DMS53 (cell line): ENCODE results near the gene ANXA5.

Experiments used
- DNase-seq: peaks from one replicate; lab custom pipeline; 2025; lab: John Stamatoyannopoulos, UW

The ANXA5 gene

DNA sequence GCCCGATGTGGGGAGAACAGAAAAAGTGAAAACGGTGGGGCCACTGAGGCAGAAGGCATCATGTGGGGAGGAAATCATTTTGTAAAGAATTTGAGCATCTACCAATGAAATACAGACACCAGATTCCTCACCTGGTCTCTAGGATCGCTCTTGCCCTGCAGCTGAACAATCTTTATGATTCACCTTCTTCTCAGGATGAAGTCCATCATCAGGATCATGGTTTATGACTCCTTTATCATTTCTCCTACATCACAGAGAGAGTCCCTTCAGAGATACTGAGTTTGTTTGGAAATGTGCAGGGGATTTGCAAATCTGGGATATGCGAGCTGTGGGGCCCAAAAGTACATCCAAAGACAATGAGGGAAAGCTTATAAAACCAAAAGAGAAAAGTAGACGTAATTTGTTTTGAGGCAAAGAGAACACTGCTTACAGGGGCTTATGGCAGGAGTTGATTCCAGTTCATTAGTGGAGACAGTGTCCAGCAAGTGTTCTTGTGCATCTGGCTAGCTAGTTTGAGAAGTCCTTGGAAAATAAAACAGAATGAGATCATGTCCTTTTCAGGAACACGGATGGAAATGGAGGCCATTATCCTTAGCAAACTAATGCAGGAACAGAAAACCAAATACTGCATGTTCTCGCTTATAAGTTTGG is 15.3 kb upstream of the ANXA5 start:
- DNase-seq: no peak

GRCh38 chr4:121711263-121712000 is 14.7 kb upstream of the ANXA5 start:
- peak; percentile 64 for DNase-seq

DNA sequence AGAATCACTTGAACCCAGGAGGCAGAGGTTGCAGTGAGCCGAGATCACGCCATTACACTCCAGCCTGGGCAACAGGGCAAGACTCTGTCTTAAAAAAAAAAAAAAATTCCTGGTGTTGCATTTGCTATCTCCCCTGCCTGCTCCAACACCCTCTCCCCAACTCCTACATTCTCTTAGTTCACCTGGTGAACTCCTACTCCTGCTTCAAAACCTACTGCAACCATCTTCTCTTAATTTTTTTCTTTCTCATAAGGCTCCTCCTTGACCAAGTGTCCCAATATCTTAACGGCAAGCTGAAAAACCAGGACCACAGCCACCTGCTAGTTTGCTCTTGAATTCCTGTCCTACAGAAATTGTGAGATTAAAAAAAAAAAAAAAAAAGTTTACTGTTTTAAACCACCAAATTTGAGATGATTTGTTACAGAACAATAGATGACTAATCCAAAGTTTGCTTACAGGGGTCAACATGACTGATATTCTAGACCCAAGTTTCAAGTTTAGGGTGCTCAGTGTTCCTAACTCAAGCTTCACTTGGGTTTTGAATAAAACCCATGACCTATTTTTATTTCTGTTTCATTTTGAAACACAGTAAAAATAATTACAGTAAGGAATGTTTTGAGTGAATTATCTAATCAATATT is 13.1 kb upstream of the ANXA5 start:
- no peak for DNase-seq

DNA sequence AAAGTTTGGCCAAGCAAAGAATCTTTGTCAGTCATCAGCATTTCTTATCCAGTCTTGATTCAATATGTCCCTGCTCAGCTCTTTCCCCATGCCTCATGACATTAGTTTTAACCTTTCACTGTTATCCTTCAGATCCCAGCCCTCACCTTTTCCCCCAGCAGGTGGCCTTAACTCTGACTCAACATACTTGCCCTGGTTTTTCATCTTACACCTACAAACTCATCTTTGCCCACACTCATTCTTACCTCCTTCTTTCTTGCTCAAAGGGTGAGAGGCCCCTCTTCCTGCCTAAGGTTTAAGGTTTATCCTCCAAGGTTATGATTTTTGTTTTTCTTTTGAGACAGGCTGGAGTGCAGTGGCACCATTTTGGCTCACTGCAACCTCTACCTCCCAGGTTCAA is 10.6 kb upstream of the ANXA5 start:
- DNase-seq: no peak

DNA sequence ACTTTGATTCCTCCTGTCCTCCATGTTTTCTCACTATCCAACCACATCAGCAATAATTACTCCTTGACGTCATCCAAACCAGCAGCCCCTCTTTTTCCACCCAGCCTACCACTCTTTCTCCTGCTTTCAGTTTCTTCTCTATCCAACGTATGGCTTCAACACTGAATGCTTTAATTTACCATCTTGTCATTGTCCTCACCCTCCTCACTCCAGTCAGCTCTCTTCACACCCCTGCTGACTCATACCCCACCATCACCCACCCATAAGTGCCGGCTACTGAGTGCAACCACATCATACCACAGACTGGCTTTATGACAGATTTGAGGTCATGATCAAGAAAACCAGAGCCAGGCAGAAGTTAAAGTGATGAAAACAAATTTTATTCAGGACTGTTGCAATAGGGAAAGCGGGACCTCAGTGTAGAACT is 9.8 kb upstream of the ANXA5 start:
- no peak for DNase-seq

- DNase-seq: no peak
These were observed 8.7 kb upstream of the ANXA5 start for GRCh38 chr4:121705521-121705920.

DNA sequence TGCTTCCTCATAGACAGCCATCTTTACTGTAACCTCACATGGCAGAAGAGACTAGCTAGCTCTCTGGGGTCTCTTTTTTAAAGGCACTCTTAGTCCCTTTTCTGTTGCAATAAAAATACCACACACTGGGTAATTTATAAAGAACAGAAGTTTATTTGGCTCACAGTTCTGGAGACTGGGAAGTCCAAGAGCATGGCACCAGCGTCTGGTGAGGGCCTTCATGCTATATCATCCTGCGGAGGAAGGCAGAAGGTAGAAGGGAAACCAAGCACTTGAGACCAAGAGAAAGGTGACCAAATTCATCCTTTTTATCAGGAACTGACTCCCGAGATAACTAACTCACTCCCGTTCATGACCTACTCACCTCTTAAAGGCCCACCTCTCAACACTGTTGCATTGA is 5.4 kb upstream of the ANXA5 start:
- DNase-seq: no peak

- no peak for DNase-seq
These were observed 4.5 kb upstream of the ANXA5 start for GRCh38 chr4:121701263-121701662.

DNA sequence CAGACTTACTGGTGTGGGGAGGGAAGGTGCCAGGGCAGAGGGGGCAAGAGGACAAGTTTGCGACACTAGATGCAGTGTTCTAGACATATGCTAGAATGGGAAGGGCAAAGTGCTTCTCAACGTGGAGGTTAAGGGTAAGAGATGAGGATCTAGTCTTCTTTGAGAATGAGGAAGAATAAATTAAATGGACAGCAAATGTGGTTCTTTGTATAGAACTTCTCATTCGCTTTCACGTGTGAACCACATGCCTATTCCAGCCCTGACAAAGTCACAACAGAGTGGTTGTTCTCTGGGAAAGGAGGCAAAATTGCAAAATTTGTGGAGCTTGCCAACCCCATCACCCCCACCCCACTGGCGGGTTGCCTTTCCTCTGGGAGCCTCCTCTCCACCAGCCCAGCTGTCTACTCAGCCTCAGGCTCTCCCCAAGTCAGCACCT is 1.5 kb upstream of the ANXA5 start:
- no peak for DNase-seq

GRCh38 chr4:121697564-121697963 is 784 bp upstream of the ANXA5 start:
- no peak for DNase-seq

GRCh38 chr4:121696170-121696580 is 605 bp downstream of the ANXA5 start:
- peak; percentile 59 for DNase-seq

GRCh38 chr4:121693886-121694285 is 2.9 kb downstream of the ANXA5 start:
- no peak for DNase-seq

DNA sequence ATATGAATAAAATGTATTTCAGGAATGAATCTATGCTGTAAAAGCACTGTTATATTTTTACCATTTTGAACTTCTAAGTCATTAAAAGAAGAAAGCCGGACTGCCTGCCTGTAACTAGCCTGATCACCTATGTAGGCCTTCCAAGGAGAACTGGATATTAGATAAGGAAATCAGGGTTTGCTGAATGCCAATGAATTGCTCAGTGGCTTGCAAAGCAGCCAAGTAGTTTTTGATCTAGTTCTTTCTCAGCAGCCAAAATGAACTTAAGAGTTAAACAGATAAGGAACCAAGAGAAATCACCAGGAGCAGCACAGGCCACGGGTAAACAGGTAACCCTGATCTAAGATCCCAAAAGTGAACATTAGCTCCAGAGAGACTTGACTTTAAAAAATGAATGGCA is 3.3 kb downstream of the ANXA5 start:
- no peak for DNase-seq

DNA sequence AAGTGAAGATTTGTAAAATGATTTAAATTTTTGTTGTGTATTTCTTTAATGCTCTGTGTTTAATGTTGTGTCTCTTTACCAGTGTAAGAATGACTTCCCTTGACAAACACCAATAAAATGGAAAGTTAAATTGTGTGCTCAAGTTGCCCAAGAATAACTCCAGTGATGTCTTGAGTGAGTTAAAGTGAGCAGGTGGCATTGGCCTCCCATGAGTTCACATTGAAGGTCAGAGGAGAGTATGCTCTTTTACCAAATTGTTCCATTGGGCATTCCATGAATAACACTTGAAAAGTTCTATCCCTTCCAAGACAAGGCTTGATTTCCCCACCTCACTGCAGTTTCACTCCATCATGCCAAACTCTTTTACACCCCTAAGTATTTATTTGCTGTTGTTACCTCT is 4.5 kb downstream of the ANXA5 start:
- DNase-seq: no peak

DNA sequence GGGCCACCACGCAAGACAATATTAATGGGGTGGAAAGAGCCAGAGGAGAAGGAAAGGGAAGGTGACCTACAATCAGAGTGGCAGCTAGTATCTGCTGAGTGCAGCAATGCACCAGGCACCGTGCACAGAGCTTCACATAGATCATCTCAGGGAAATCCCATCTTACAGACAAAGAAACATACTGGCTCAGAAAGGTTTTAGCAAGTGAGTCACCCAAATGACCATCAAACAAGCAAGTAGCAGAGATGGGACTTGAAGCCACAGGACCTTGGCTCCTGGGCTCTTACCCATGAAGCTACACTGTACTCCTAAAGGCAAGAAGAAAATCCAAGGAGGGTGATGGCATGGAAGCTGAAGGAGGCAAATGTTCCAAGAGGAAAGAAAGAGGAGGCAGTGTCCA is 6.8 kb downstream of the ANXA5 start:
- no peak for DNase-seq

DNA sequence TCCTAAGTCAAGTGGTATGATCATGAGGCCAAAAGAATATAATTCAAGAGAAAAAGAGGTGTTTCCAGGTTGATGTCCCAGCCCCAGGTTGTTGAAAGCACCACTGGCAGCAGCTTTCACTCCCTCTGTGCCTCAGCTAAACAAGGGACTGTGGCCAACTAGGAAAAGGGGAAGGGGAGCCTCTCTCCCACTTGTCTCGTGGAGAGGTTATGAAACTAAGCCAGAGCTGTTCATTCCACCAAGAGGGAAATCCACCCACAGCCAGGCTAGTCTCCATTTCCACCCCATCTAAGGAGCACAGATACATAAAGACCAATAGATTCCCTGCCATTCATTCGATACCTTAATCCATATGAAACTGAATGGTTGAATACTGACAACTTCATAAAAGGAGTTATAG is 8.1 kb downstream of the ANXA5 start:
- no peak for DNase-seq

DNA sequence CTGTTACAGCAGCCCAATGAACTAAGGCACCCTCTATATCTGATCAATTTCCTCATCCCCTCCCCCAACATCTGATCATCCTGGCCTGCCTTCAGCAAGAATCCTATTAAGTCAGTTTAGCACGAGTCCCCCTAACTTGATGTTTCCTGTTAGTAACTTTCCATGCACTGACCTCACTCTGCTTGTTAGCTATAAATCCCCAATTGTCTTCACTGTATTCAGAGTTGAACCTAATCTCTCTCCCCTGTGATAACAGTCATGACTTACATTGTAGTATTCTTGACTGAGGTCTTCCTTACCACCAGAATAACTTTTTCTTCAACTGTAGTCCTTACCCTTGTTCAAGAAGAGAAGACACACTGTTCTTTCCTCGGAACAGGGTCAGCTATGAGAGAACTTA is 8.5 kb downstream of the ANXA5 start:
- no peak for DNase-seq

DNA sequence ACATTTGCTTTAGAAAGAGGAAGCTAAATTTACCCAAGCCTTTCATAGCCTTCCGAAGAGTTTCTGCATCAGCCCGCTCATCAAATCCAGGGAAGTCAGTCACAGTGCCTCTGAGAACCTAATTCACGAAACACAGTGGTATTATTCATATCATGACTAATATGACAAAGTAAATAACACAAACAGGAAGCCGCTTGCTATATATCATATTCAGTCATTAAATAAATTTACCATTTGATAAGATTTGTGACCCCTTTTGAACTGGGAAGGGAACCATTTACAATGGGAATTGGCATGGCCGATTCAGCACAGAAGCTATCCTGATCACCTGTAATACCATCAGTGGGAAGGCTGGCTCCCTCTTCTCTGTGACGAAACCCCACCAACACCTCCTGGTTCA is 10.5 kb downstream of the ANXA5 start:
- DNase-seq: no peak

GRCh38 chr4:121685257-121685656 is 11.5 kb downstream of the ANXA5 start:
- DNase-seq: no peak

GRCh38 chr4:121684561-121684960 is 12.2 kb downstream of the ANXA5 start:
- DNase-seq: no peak

DNA sequence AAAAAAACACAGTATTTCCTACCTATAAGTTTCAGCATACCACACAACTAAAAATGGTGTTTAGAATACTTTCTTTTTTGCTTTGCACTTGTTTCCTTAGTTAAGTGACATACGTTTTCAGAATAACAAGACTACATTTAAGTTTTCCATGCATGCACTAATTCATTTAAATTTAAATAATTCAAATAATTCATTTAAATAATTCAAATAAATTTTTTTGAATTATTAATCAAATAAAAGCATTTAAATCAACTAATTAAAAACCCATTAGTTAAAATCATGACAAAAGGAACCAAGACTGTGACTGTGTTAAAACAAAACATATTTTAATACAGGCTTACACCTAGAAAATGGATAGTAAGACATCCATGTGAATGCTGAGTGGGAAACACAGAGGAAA is 12.8 kb downstream of the ANXA5 start:
- no peak for DNase-seq

- no peak for DNase-seq
These were observed 16.2 kb downstream of the ANXA5 start for GRCh38 chr4:121680571-121680970.

DNA sequence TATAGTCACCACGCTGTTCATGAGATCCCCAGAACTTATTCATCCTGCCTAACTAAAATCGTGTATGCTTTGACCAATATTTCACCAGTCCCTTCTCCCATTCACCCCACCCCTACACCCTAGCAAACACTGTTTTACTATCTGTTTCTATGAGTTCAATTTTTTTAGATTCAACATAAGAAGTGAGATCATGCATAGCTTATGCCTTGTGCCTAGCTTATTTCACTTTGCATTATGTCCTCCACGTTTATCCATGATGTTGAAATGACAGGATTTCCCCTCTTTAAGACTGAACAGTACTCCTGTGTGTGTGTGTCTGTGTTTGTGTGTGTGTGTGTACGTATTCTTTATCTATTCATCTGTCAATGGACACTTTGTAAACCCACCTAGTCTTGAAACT is 16.8 kb downstream of the ANXA5 start:
- no peak for DNase-seq
